Skin epidermis (tissue), 12 donors: ENCODE data around the gene DAB1.
"Not testable (repeated sequence)": the region's sequence is repeated elsewhere in the genome, so short reads cannot be mapped to it uniquely, and the experiment has no call there.

Experiments used
- H3K27ac ChIP-seq, 21 experiments: fragments of 200-600 bp; sonication (generic) in 11 of 21; one replicate each; pipeline ENCODE4 v1.5.0; 2020; ENCODE audit warnings: mild to moderate bottlenecking in 3 of 21, inconsistent platforms in 2 of 21, moderate library complexity in 2 of 21
- H3K4me3 ChIP-seq, 7 experiments: fragments of 200-600 bp; sonication (generic) in 2 of 7; one replicate each; pipeline ENCODE4 v1.5.0; 2020; ENCODE audit warnings: inconsistent platforms in 2 of 7, mild to moderate bottlenecking in 2 of 7, moderate library complexity in 1 of 7

DAB1 gene

DNA sequence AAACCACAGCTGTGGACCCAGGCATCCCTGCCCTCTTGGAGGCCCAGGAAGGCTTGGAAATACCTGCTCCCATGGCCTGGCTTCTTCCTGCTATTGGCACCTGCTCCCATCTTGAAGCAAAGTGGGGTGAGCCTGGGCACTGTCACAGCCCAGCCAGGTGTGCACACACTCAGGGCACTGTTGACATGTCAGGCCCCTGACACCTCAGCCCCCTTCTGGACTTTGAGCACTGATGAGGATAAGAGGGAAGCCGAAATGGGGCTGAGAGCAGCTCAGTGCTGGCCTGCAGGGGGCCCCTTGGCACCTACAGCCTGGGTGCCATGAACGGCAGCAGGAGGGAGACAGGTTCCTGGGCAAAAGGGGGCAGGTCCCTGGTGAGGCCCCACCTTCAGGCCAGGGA lies 55.9 kb downstream of the DAB1 start:
- Histone ChIP-seq H3K4me3 (no peak overlapping the region), H3K27ac (no peak overlapping the region)

DNA sequence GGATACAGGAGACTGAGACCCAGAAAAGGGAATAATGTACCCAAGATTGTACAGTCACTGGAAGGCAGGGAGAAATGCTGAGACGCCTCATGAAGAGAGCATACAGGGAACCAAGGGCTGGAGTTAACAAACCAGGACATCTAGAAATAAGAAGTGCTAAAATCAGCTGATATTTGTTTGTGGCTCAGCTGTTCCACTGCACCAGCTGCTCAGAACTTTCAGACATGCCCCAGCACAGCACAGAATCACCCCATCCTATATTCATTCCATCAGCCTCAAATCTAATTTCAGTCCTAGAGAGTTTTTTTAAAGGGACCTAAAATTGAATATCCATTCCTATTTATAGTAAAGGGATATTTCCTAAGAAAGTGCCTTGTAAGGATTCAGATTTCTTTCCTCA lies 60.2 kb downstream of the DAB1 start:
- Histone ChIP-seq H3K4me3 (no peak overlapping the region), H3K27ac (no peak overlapping the region)

DNA sequence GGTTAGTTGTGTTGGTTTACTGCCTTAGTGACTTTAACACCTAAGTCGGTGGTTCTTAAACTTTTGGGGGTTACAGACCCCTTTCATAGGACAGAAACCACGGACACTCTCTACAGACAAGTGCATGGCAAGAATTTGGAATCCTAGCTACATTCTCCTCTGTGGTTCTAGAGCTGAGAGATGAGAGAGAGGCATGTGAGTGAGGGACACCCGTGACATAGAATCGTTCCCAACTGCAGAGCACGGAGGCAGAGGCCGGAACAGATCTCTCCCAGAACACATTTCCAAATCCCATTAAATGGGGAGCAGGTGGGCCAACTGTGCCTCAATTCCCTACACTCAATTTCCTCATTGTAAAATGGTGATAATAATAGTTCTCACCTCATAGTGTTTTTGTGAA lies 60.7 kb downstream of the DAB1 start:
- H3K27ac ChIP-seq = no peak overlapping the region
- no peak overlapping the region for H3K4me3 ChIP-seq

DNA sequence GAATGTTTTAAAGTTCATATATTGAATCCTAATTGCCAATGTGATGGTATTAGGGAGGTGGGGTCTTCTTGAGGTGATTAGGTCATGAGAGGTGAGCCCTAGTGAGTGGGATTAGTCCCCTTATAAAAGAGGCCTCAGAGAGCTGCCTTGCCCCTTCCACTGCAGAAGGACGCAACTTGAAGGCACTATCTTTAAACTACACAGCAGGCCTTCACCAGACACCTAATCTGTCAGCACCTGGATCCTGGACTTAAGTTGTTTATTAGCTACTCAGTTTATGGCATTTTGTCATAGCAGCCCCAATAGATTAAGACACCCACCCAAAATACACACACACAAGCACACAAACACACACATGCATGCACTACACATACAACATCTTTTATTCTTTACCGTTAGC lies 61.4 kb downstream of the DAB1 start:
- H3K27ac ChIP-seq = no peak overlapping the region
- no peak overlapping the region for H3K4me3 ChIP-seq

DNA sequence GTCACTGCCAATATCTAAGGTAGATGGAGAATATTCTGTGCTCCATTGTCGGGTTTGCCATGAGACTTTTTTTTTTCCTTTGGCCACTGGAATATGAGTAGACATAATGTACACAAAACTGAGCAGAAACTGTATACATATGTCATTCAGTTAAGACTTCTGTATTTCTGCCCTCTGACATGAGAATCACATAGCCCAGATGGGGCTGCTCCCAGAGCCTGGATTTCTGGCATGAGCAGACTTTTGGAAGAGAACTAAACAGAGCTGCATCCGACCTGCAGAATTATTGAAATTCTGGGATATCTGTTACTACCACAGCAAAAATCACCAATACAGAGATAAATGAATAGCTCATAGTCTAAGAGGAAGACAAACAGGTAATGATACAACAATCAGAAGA lies 62.3 kb downstream of the DAB1 start:
- Histone ChIP-seq H3K4me3 (no peak overlapping the region), H3K27ac (no peak overlapping the region)

DNA sequence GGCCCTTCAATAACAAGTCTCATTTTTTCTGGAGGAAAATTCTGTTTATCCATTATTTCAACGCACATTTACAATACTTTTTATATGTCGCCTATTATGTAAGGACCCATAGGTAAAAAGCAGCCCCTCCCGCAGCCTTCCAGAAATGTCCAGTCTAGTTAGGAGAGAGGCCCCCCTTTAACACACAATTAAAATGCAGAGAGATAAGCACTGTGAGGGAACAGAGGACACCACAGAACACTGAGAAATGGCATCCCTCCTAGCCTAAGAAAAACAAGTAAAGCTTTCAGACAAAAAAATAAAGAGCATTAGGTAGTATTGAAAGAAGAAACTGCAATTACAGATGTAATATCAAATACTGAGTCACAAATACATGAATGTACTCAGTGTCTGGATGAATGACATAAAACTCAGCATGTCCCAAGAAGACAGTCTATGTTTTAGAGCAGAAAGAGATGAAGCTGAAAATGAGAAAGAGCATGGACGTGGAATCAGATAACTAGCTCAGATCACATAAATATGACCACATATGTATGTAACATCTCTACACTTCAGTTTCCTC lies 62.9 kb downstream of the DAB1 start:
- H3K27ac ChIP-seq = no peak overlapping the region
- H3K4me3 ChIP-seq = no peak overlapping the region

DNA sequence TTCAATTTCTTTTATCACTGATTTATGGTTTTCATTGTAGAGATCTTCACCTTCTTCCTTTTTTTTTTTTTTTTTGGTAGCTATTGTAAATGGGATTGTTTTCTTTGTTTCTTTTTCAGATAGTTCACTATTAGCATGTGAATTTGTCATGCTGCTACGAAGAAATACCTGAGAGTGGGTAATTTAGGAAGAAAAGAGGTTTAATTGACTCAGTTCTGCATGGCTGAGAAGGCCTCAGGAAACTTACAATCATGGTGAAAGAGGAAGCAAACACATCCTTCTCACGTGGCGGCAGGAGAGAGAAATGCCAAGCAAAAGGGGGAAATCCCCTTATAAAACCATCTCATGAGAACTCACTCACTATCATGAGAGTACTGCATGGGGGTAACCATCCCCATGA lies 66.4 kb downstream of the DAB1 start:
- no peak overlapping the region for H3K4me3 ChIP-seq
- H3K27ac ChIP-seq = no peak overlapping the region

DNA sequence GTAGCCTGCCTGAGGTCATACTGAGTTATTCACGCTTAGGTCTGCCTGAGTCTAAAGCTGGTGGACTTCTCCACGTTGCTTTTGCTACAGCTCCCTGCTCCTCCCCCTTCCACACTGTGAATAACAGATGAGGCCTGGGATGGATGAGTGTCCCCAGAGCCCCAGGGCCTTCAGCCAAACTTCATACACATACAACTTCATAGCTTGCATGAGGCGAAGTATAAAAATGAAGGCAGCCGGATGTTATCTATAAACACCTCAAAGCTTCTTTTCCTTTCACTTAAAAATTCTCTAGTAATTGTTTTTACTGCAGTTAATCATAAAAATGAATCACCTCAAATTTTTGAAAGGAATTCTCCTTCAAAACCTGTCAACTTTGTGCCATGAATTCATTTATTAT lies 70.2 kb downstream of the DAB1 start:
- Histone ChIP-seq H3K4me3 (no peak overlapping the region), H3K27ac (no peak overlapping the region)

DNA sequence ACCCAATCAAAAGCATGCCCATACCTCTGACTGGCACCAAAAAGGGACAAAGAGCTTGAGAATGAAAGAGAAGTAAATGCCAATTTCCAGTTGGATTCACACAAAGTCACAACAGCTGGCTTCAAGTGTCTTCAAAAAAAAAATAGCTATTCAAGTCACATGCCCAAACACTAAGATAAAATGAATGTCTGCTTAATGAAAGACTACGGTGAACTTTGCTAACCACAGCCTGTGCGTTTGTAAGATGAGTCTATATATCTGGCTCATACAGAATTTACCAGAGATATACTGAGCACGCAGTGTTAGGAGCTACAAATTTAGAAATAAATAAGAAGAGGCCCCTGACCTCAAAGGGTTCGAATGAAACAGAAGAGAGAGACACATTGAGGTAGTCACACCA lies 73.2 kb downstream of the DAB1 start:
- Histone ChIP-seq H3K4me3 (no peak overlapping the region), H3K27ac (no peak overlapping the region)

DNA sequence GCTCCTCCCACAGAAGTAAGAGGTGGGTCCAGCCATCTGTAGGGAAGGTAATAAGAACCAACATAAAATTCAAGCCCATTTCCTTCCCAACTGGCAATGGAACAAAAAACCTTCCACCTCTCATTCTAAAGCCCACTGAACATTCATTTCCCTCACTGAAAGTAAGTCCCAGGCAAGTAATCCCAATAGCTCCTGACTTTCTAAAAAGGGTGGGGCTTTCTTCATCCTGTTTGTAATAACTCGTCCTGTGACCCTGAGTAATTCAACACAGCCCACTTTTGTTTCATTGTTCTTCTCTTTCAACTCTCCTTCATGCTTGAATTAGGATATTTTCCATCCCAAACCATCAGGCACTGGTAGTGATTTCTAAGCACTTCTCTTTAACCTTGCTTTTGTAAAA lies 74.9 kb downstream of the DAB1 start:
- Histone ChIP-seq H3K4me3 (no peak overlapping the region), H3K27ac (no peak overlapping the region)

DNA sequence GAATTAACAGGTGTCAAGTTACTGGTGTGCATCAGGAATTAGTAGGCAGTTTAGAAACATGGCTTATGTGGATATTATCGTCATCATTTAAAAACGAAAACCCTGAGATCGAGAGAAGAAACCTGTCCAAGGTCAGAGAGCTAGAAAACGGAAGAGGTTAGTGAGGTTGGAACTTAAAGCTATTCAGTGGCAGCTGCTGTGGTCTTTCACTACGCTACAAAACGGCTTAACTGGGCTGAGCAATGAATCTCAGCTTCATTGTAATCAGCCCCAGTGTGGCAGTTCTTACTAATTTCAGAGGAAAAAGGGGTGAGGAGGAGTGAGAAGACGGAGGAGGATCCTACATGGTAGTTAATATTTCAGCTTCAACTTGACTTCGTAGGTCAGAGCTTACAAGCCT lies 77.9 kb downstream of the DAB1 start:
- Histone ChIP-seq H3K27ac (no peak overlapping the region), H3K4me3 (no peak overlapping the region)

DNA sequence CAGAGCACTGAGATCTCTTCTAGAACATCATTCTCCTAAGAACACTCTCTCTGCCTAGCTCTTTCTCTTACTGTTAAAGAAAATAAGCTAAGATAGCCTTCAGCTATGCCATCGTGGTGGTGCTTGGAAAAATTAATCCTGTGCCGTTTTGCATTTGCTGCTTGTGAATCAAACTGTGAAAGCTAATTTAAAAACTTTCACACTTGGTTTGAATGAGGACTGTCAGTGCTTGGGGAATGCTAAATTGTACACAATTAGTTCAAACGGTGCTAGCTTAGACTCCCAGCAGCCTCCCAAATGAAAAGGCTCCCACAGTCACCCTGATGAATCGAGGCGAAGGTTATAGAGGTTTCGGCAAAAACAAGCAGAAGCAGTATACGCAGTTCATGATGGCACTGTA lies 79.6 kb downstream of the DAB1 start:
- Histone ChIP-seq H3K4me3 (no peak overlapping the region), H3K27ac (no peak overlapping the region)

DNA sequence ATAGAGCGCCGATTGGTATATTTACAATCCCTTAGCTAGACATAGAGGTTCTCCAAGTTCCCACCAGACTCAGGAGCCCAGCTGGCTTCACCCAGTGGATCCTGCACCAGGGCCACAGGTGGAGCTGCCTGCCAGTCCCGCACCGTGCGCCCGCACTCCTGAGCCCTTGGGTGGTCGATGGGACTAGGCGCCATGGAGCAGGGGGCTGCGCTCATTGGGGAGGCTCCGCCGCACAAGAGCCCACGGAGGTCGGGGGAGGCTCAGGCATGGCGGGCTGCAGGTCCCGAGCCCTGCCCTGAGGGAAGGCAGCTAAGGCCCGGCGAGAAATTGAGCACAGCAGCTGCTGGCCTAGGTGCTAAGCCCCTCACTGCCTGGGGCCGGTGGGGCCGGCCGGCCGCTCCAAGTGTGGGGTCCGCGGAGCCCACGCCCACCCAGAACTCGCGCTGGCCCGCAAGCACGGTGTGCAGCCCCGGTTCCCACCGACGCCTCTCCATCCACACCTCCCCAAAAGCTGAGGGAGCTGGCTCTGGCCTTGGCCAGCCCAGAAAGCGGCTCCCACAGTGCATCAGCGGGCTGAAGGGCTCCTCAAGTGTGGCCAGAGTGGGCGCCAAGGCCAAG lies 80.5 kb downstream of the DAB1 start:
- not testable (repeated sequence) for H3K4me3 ChIP-seq

DNA sequence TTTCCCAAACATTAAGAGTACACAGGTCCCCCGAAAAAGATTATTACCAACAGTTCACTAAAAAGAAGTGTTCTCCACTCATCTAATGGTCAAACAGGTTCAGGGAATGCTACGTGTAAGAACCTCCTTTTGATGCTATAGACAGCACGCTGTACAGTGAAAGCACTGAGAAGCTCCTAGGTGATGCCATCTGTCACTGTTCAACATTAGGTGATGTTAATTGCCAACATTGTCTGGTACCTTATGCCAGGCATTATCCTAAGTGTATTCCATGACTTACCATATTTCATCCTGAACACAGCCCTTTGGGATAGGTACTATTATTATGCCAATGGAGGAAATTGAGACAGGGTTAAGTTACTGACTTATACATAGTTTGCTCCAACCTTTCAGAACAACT lies 82.1 kb downstream of the DAB1 start:
- H3K4me3 ChIP-seq = no peak overlapping the region
- no peak overlapping the region for H3K27ac ChIP-seq

More for the DNA sequence above, 80.5 kb downstream of the DAB1 start:
- H3K27ac ChIP-seq = not testable (repeated sequence)

DNA sequence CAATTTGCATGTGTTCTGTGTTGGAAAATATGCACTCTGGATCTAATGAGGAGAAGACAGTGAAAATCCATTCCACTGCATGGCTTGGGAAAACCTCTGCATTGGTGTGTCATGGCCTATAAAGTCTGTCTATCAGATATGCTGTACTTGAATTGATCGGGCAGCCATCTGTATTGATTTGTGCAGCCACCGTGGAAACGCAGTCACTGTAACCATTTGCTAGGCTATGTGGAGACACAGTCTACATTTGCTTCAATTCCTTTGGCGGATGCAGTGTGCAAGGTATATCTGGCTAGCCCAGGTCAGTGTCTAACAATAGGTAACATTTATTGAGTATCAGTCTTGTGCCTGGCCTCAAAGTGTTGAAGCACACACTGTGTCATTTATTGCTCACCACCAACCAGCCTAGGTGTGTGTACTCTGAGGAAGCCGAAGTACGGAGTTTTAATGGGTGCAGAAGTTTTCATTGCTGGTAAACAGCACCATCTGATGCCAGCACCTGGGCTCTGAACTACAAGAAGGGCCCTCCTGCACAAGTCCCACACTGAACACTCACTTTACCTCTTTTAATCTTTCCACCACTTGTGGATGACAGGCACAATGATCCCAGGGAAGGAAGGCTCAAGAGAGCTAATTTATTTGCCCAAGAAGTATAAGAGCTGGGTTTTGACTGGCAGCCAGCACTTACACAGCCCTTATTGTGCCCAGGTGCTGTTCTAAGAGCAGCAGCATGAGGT lies 83.4 kb downstream of the DAB1 start:
- no peak overlapping the region for H3K27ac ChIP-seq
- no peak overlapping the region for H3K4me3 ChIP-seq

DNA sequence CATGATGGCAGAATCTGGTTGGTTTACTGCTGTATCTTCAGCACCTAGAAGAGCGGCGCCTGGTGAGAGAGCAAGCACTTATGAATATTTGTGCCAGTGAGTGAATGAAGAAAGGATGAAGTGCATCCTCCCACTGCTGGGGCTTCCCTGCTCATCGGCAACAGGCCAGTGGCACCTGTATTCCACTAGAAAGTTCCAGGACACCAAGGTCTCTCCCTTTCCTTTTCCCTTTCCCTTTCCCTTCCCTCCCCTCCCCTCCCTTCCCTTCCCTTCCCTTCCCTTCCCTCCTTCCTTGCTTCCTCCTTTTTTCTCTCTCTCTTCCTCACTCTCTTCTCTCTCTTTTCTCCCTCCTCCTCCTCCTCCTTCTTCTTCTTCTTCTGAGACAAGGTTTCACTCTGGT lies 86.2 kb downstream of the DAB1 start:
- H3K27ac ChIP-seq = no peak overlapping the region
- no peak overlapping the region for H3K4me3 ChIP-seq

DNA sequence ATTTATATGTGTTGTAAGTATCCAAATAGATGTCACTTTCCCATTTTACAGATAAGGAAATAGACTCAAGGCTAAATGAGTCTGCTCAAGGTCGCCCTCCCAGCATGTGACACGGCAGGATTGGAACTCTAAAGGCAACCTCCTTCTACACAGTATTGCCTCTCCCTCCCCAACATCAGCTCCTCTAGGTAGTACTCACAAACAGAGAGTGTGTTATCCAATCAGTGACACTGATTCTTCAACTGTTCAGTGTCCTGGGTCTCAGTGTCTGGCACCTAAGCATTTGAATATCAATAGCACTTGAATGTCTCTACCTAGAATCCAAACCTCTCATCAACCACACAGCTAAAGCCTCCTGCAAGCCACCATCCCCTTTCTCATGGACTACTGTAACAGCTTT lies 87.1 kb downstream of the DAB1 start:
- no peak overlapping the region for H3K4me3 ChIP-seq
- no peak overlapping the region for H3K27ac ChIP-seq

DNA sequence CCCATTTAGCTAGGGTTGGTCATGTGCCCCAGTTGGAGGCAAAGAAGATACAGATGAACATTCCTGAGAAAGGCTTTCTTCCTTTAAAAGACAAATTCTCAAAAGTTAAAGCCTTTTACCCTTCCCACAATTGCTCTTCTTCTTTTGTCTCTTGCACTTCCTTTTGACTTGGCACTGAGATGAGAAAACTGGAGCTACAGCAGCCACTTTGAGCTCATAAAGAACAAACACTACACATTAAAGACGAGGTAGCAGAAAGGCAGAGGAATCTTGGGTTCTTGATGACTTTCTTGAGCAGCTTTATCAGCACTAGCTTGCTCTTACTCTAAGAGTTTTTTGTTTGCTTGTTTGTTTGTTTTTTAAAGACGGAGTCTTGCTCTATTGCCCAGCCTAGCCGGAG lies 92.2 kb downstream of the DAB1 start:
- no peak overlapping the region for H3K4me3 ChIP-seq

DNA sequence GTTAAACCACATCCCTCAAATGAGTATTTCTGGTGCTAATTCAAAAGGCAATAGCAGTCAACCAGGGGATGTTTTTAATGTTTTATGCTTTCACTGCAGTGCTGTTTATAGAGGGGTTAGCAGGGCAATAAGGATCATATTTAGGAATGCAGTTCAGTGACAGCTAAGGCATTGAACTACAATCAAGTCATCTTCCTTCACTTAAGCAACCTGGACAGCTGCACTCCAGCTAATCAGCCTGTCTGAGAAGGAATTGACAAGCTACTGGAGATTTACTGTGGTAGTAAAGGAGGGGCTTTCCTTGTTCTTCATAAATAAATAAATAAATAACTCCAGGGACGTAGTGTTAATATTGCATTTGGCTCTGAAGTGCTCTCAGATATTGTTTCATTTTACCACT lies 93.9 kb downstream of the DAB1 start:
- H3K27ac ChIP-seq = no peak overlapping the region

More for the DNA sequence above, 92.2 kb downstream of the DAB1 start:
- no peak overlapping the region for H3K27ac ChIP-seq

DNA sequence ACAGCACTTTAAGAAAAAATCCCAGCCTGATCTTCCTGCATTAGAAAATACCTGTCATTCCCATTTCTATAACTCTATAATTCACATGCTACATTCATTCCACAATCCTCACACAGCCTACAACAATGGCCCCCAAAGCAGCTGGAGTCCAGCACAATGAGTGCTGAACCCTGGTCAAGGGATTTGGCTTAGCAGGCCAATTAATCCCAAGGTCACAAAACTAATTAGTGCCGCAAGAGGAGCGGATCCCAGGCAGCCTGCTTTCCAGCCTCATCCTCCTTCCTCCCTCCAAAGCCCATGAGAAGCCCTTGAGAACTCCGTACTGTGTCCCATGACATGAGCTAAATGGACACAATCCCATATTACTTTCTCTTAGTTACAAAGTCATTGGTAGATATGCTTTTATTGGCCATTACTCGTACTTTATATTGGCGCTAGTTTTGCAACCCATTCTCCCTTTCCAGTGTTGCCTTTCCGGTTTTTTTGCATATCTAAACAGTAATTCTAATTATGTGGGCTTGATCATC lies 94.8 kb downstream of the DAB1 start:
- Histone ChIP-seq H3K4me3 (no peak overlapping the region), H3K27ac (no peak overlapping the region)

More for the DNA sequence above, 93.9 kb downstream of the DAB1 start:
- H3K4me3 ChIP-seq = no peak overlapping the region

DNA sequence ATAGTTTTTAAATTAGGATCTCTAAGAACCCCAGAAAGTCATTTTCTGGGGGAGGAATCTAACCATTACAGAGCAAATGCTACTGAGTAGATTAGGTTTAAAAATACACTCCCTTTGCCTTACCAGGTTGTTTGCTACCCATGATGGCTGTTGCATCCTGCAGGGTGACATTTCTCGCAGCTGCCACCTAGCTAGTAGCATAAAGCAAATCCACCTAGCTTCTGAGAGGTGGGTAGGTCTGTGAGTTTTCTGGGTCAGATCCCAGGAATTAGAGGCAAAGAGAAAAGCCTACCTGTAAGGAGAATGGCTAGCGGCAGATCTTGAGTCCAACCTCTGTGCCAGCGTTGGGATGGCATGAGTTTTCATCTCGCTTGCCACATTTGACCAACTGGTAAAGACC lies 95.9 kb downstream of the DAB1 start:
- no peak overlapping the region for H3K27ac ChIP-seq
- no peak overlapping the region for H3K4me3 ChIP-seq
